GM12892 (cell line): ENCODE measurements around the gene COG5.

Source experiments
- POLR2A ChIP-seq: IDR thresholded peaks from 2 replicates; pipeline ENCODE4 v1.6.1; 2011; ENCODE audit warnings: low read depth, low read length, control low read depth
- POLR2AphosphoS5 ChIP-seq: IDR thresholded peaks from 2 replicates; pipeline ENCODE4 v1.6.1; 2011; ENCODE audit warnings: low read depth, low read length, control low read depth
- TAF1 ChIP-seq: IDR thresholded peaks from 2 replicates; pipeline ENCODE4 v1.6.1; 2011; ENCODE audit warnings: low read depth, mild to moderate bottlenecking, control low read depth, low read length, borderline replicate concordance

DNA sequence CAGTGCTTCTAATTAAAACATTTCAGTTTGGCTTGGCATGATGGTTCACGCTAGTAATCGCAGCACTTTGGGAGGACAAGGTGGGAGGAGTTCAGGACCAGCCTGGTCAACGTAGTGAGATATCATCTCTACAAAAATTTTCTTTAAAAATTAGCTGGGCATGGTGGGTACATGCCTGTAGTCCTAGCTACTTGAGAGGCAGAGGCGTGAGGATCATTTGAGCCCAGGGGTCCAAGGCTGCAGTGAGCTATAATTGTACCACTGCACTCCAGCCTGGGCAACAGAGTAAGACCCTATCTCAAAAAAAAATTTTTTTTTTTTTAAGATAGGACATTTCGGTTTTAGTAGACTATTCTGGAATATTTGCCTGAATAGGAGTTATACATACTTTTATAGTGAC lies 382.5 kb downstream of the COG5 start:
- TF ChIP-seq POLR2AphosphoS5: no peak
- TF ChIP-seq POLR2A: no peak
- no peak for TF ChIP-seq TAF1
